Endothelial cell of umbilical vein (primary cell): ENCODE results near the gene C2orf68.

Experiments
- EZH2 ChIP-seq: IDR thresholded peaks from 2 replicates; pipeline ENCODE4 v1.6.1; 2012; ENCODE audit warnings: borderline replicate concordance, low read depth, mild to moderate bottlenecking, moderate library complexity, low read length, inconsistent platforms; ENCODE audit not compliant: severe bottlenecking
- GATA2 ChIP-seq: IDR thresholded peaks from 2 replicates; pipeline ENCODE4 v1.7.0; 2011; ENCODE audit warnings: low read depth, mild to moderate bottlenecking, moderate library complexity, mixed read lengths, low read length; ENCODE audit not compliant: insufficient read length, insufficient read depth
- JUN ChIP-seq: IDR thresholded peaks from 2 replicates; pipeline ENCODE4 v1.6.1; 2011; ENCODE audit warnings: borderline replicate concordance, low read depth; ENCODE audit not compliant: insufficient read length, insufficient read depth
- POLR2AphosphoS5 ChIP-seq: IDR thresholded peaks from 2 replicates; pipeline ENCODE4 v1.6.1; 2012; ENCODE audit warnings: low read depth, mild to moderate bottlenecking, control low read depth, low read length, moderate library complexity; ENCODE audit not compliant: insufficient read depth
- TF ChIP-seq, protein P1 (sequence below), 2 donors: IDR thresholded peaks; 1 replicate in 1 of 2; 2 replicates in 1 of 2; pipeline ENCODE4 v1.5.1; 2011; ENCODE audit warnings: low read length in 2 of 2, mild to moderate bottlenecking in 2 of 2, moderate library complexity in 2 of 2, control low read depth in 1 of 2, inconsistent platforms in 1 of 2, low read depth in 1 of 2; ENCODE audit not compliant: insufficient read depth in 1 of 2; ENCODE audit errors: extremely low read depth in 1 of 2
- TF ChIP-seq, protein P2 (sequence below): IDR thresholded peaks from 2 replicates; pipeline ENCODE4 v1.6.1; 2011; ENCODE audit not compliant: insufficient read depth, insufficient read length

GRCh38 chr2:85611705-85612587, at the start of gene C2orf68:
- TF ChIP-seq, protein P1, sequence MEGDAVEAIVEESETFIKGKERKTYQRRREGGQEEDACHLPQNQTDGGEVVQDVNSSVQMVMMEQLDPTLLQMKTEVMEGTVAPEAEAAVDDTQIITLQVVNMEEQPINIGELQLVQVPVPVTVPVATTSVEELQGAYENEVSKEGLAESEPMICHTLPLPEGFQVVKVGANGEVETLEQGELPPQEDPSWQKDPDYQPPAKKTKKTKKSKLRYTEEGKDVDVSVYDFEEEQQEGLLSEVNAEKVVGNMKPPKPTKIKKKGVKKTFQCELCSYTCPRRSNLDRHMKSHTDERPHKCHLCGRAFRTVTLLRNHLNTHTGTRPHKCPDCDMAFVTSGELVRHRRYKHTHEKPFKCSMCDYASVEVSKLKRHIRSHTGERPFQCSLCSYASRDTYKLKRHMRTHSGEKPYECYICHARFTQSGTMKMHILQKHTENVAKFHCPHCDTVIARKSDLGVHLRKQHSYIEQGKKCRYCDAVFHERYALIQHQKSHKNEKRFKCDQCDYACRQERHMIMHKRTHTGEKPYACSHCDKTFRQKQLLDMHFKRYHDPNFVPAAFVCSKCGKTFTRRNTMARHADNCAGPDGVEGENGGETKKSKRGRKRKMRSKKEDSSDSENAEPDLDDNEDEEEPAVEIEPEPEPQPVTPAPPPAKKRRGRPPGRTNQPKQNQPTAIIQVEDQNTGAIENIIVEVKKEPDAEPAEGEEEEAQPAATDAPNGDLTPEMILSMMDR (IDR thresholded peaks at IDR 0.05; ENCODE audit: extremely low read depth in 1 of 2, insufficient read depth in 1 of 2, low read depth in 1 of 2, low read length in 2 of 2): no peak
- TF ChIP-seq POLR2AphosphoS5: peak; percentile 94
- TF ChIP-seq GATA2: no peak
- TF ChIP-seq JUN: no peak
- no peak for TF ChIP-seq EZH2
- TF ChIP-seq, protein P2, sequence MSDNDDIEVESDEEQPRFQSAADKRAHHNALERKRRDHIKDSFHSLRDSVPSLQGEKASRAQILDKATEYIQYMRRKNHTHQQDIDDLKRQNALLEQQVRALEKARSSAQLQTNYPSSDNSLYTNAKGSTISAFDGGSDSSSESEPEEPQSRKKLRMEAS: no peak
